Tibial nerve (tissue), 4 donors: ENCODE measurements around the gene TAB2. TPM values are rescaled to one million over a fixed set of nuclear protein-coding genes. Genes with fewer than 3 reads are reported as not detected.

Experiments used
- DNase-seq, 2 donors: peaks; one replicate each; pipeline ENCODE4 v3.0.0-alpha.2; 2019; ENCODE audit warnings: low spot score in 2 of 2
- H3K27ac ChIP-seq, 4 donors: fragments of 200-600 bp; sonication (generic) in 3 of 4; one replicate each; pipeline ENCODE4 v1.5.1; 2017 to 2019; ENCODE audit warnings: mild to moderate bottlenecking in 1 of 4
- H3K27me3 ChIP-seq, 2 donors: fragments of 200-600 bp; sonication (generic) in 1 of 2; one replicate each; pipeline versions ENCODE4 v1.5.1 to v1.6.0; 2017 to 2019
- H3K36me3 ChIP-seq, 3 donors: fragments of 200-600 bp; sonication (generic); one replicate each; pipeline ENCODE4 v1.5.1; 2018 to 2019
- H3K4me1 ChIP-seq, 4 donors: fragments of 200-600 bp; sonication (generic) in 3 of 4; one replicate each; pipeline ENCODE4 v1.5.1; 2017 to 2019
- H3K4me3 ChIP-seq, 4 donors: fragments of 200-600 bp; sonication (generic) in 3 of 4; one replicate each; pipeline ENCODE4 v1.5.1; 2017 to 2019; ENCODE audit warnings: mild to moderate bottlenecking in 1 of 4, moderate library complexity in 1 of 4
- H3K9me3 ChIP-seq, 4 donors: fragments of 200-600 bp; sonication (generic) in 3 of 4; one replicate each; pipeline ENCODE4 v1.5.1; 2017 to 2019
- EP300 ChIP-seq, 2 donors: sonication (generic); formaldehyde crosslinking; IDR thresholded peaks; one replicate each; pipeline ENCODE4 v1.6.1; 2017; ENCODE audit warnings: antibody characterized with exemption in 2 of 2, mild to moderate bottlenecking in 1 of 2
- POLR2A ChIP-seq, 2 donors: fragments of 450-650 bp; IDR thresholded peaks; one replicate each; pipeline ENCODE4 v1.6.1; 2017; ENCODE audit warnings: antibody characterized with exemption in 2 of 2, mild to moderate bottlenecking in 2 of 2, moderate library complexity in 2 of 2
- WGBS, 2 donors: methylation state at CpG; one replicate each; pipeline ENCODE4 v1.1.5; 2018; 5-methylcytosine and 5-hydroxymethylcytosine counted together
- total RNA-seq, 4 donors: library from RNA; depleted of rRNA; stranded (reverse); fragments of >200 nt; gene quantifications; one replicate each; pipeline ENCODE4 v1.1.0, GENCODE V29; 2016
- TF ChIP-seq, protein P1 (sequence below), 5 experiments: fragments of 200-600 bp in 3 of 5; fragments of 450-650 bp in 2 of 5; sonication (generic) in 3 of 5; IDR thresholded peaks; one replicate each; pipeline ENCODE4 v1.5.1; 2016 to 2019; ENCODE audit warnings: antibody characterized with exemption in 5 of 5, mild to moderate bottlenecking in 3 of 5, moderate library complexity in 2 of 5

Gene TAB2
- total RNA-seq, 4 donors from 2014 or later = 57.5 to 101 (median 74.7) TPM

DNA sequence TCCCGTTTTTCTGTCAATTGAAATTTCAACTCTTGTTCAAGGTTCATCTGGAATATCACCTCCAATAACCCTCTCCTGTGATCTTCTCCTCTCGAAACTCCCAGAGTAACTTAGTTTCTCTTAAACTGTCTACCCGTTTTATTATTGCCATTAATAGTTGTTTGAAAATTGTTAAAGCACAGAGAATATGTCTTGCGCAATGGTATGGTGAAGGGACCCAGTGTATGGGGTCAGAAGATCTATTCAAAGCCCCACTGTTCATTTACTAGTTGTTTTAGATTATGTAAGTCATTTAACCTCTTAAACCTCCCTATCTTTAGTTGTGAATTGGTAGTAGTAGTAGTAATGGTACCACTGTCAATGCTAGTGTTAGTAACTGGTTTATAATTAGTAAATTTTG lies 6.2 kb upstream of the TAB2 start:
- Histone ChIP-seq H3K27ac (no peak overlapping the region), H3K4me1 (peaks cover 0 to 19% (median 0%) of the 10 kb centered on the region in 4 donors), H3K9me3 (no peaks in the 10 kb centered on the region), H3K4me3 (no peak overlapping the region), H3K27me3 (no peaks in the 10 kb centered on the region), H3K36me3 (no peaks in the 10 kb centered on the region)
- no peak for DNase-seq
- TF ChIP-seq, protein P1, sequence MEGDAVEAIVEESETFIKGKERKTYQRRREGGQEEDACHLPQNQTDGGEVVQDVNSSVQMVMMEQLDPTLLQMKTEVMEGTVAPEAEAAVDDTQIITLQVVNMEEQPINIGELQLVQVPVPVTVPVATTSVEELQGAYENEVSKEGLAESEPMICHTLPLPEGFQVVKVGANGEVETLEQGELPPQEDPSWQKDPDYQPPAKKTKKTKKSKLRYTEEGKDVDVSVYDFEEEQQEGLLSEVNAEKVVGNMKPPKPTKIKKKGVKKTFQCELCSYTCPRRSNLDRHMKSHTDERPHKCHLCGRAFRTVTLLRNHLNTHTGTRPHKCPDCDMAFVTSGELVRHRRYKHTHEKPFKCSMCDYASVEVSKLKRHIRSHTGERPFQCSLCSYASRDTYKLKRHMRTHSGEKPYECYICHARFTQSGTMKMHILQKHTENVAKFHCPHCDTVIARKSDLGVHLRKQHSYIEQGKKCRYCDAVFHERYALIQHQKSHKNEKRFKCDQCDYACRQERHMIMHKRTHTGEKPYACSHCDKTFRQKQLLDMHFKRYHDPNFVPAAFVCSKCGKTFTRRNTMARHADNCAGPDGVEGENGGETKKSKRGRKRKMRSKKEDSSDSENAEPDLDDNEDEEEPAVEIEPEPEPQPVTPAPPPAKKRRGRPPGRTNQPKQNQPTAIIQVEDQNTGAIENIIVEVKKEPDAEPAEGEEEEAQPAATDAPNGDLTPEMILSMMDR (IDR thresholded peaks at IDR 0.05) = no peak
- TF ChIP-seq POLR2A (IDR thresholded peaks at IDR 0.05) = no peak
- TF ChIP-seq EP300 (IDR thresholded peaks at IDR 0.05) = no peak
- 70 to 75% methylated on average over 4 of the region's 4 CpGs for WGBS, 2 donors

GRCh38 chr6:149311766-149312165 lies 5.7 kb upstream of the TAB2 start:
- DNase-seq = no peak
- 93 to 98% methylated on average over 1 of the region's 1 CpG for WGBS, 2 donors
- TF ChIP-seq, protein P1 (IDR thresholded peaks at IDR 0.05) = no peak
- TF ChIP-seq EP300 (IDR thresholded peaks at IDR 0.05) (no peak), POLR2A (IDR thresholded peaks at IDR 0.05) (no peak)

DNA sequence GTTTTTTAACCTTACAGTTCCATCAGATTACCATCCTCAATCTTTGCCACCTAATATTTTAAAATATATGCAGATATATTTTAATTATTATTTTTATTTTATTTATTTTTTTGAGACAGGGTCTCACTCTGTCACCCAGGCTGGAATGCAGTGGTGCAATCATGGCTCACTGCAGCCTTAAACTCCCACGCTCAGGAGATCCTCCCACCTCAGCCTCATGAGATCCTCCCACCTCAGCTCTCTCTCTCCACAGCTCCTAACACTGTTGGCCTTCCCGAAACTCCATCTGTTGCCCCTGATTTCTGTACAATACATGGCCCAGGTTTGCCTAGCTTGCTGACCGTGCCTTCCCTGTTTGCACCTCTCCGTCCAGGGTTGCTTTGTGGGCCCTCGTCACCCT lies 4.4 kb upstream of the TAB2 start:
- Histone ChIP-seq H3K27ac (no peak overlapping the region), H3K4me1 (peaks cover 0 to 8% (median 0%) of the 10 kb centered on the region in 4 donors), H3K27me3 (no peaks in the 10 kb centered on the region), H3K4me3 (no peak overlapping the region), H3K36me3 (no peaks in the 10 kb centered on the region), H3K9me3 (no peaks in the 10 kb centered on the region)
- TF ChIP-seq POLR2A (IDR thresholded peaks at IDR 0.05) = no peak
- TF ChIP-seq, protein P1 (IDR thresholded peaks at IDR 0.05) = no peak
- no peak for TF ChIP-seq EP300 (IDR thresholded peaks at IDR 0.05)
- DNase-seq = no peak
- WGBS, 2 donors = 81 to 86% methylated on average over 5 of the region's 5 CpGs

More at GRCh38 chr6:149311766-149312165, 5.7 kb upstream of the TAB2 start:
- Histone ChIP-seq H3K4me3 (no peak overlapping the region), H3K36me3 (no peaks in the 10 kb centered on the region), H3K27me3 (no peaks in the 10 kb centered on the region), H3K27ac (no peak overlapping the region), H3K9me3 (no peaks in the 10 kb centered on the region), H3K4me1 (peaks cover 0 to 19% (median 0%) of the 10 kb centered on the region in 4 donors)

GRCh38 chr6:149313861-149314260 lies 3.7 kb upstream of the TAB2 start:
- Histone ChIP-seq H3K4me1 (peaks cover 0 to 8% (median 0%) of the 10 kb centered on the region in 4 donors), H3K4me3 (no peak overlapping the region), H3K9me3 (no peaks in the 10 kb centered on the region), H3K27ac (no peak overlapping the region), H3K36me3 (no peaks in the 10 kb centered on the region), H3K27me3 (no peaks in the 10 kb centered on the region)
- TF ChIP-seq, protein P1 (IDR thresholded peaks at IDR 0.05) = no peak
- TF ChIP-seq POLR2A (IDR thresholded peaks at IDR 0.05) (no peak), EP300 (IDR thresholded peaks at IDR 0.05) (no peak)
- no peak for DNase-seq
- WGBS, 2 donors = 92 to 97% methylated on average over 1 of the region's 1 CpG

DNA sequence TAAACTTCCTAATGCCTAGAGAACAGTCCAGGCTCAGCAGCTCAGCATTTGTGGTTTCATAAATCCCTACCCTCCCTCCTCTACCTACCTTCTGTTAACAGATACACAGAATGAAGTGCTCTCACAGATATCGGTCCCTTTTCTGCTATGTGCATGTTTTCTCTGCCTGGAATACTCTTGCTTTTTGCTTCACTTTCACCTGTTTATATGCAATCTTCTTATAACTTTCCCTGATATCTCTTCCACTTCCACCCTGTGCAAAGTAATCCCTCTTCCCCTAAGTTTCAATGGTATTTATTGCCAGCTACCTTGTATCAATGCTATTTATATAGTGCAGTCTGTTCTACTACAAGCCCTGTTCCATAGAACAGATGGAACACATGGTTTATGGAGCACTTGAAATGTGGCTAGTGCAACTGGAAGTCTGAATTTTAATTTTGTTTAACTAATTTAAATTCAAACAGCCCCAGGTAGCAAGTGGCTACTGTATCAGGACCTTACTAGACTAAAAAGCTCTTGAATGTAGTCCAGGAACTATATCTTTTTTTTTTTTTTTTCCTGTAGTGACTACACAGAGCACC lies 3.1 kb upstream of the TAB2 start:
- Histone ChIP-seq H3K27ac (no peak overlapping the region), H3K9me3 (no peaks in the 10 kb centered on the region), H3K36me3 (no peaks in the 10 kb centered on the region), H3K27me3 (no peaks in the 10 kb centered on the region), H3K4me3 (no peak overlapping the region), H3K4me1 (peaks cover 0 to 11% (median 0%) of the 10 kb centered on the region in 4 donors)
- TF ChIP-seq, protein P1 (IDR thresholded peaks at IDR 0.05) = no peak
- TF ChIP-seq POLR2A (IDR thresholded peaks at IDR 0.05) (no peak), EP300 (IDR thresholded peaks at IDR 0.05) (no peak)
- 89 to 90% methylated on average over 1 of the region's 1 CpG for WGBS, 2 donors
- DNase-seq = no peak
